IMR-90 (cell line): ENCODE results near the gene ADCYAP1R1. TPM values are rescaled to one million over a fixed set of nuclear protein-coding genes. Genes with fewer than 3 reads are reported as not detected.
A peak's percentile ranks its signal among the peaks of the same experiment; 100 is the strongest.

Source experiments
- ATAC-seq: fragments of 200-7000 bp; cut with Tn5 transposase; 2 replicates; pipeline ENCODE4 v1.9.1; 2020; ENCODE audit warnings: low read depth, mild to moderate bottlenecking, moderate library complexity
- BruUV-seq: library from RNA; stranded (reverse); fragments of 400-500 nt; replicated peaks from 2 replicates; lab custom pipeline; 2021; lab: Mats Ljungman, UMichigan
- CTCF ChIA-PET: fragments of 300-600 bp; formaldehyde crosslinking; extraction: SDS; loops from one replicate; lab custom pipeline; 2021; ENCODE audit warnings: antibody characterized with exemption; lab: Yijun Ruan, JAX
- POLR2A ChIA-PET: fragments of 300-600 bp; sonication (Branson Sonifier 250); formaldehyde crosslinking; loops from one replicate; lab custom pipeline; 2022; ENCODE audit warnings: antibody characterized with exemption; ENCODE audit not compliant: unreplicated experiment; lab: Charles Lee
- DNase-seq: peaks from one replicate; pipeline ENCODE4 v3.0.0; 2013
- H2AFZ ChIP-seq: replicated peaks from 2 replicates; pipeline ENCODE3; 2013; ENCODE audit warnings: low read length, mild to moderate bottlenecking; ENCODE audit not compliant: poor library complexity
- H2AK5ac ChIP-seq: 2 replicates; pipeline ENCODE4 v1.6.1; 2013; ENCODE audit warnings: low read depth, low read length, inconsistent platforms
- H2AK9ac ChIP-seq: replicated peaks from 2 replicates; pipeline ENCODE3; 2013; ENCODE audit warnings: mild to moderate bottlenecking, low read depth, low read length, moderate library complexity; ENCODE audit not compliant: poor library complexity
- H2BK120ac ChIP-seq: 2 replicates; pipeline ENCODE4 v1.6.1; 2013; ENCODE audit warnings: low read depth, low read length, inconsistent platforms
- H2BK15ac ChIP-seq: 3 replicates; pipeline ENCODE4 v1.6.1; 2013; ENCODE audit warnings: low read depth, low read length, inconsistent platforms
- H2BK20ac ChIP-seq: 2 replicates; pipeline ENCODE4 v1.6.1; 2013; ENCODE audit warnings: low read depth, mild to moderate bottlenecking, inconsistent platforms, low read length, moderate library complexity
- H2BK5ac ChIP-seq: 2 replicates; pipeline ENCODE4 v1.6.1; 2013; ENCODE audit warnings: mild to moderate bottlenecking, low read depth, low read length, inconsistent platforms; ENCODE audit not compliant: poor library complexity, severe bottlenecking
- H3K14ac ChIP-seq: replicated peaks from 2 replicates; pipeline ENCODE4 v1.6.1; 2013; ENCODE audit warnings: low read depth, low read length, inconsistent platforms
- H3K18ac ChIP-seq: 2 replicates; pipeline ENCODE4 v1.6.1; 2013; ENCODE audit warnings: low read depth, low read length, control low read depth
- H3K23ac ChIP-seq: 2 replicates; pipeline ENCODE4 v1.6.1; 2013; ENCODE audit warnings: low read depth, low read length, inconsistent platforms
- H3K27ac ChIP-seq: 2 replicates; pipeline ENCODE4 v1.5.1; 2013; ENCODE audit warnings: mild to moderate bottlenecking, control low read depth, low read length; ENCODE audit not compliant: insufficient read depth
- H3K27me3 ChIP-seq: 2 replicates; pipeline ENCODE4 v1.6.1; 2013; ENCODE audit warnings: low read length; ENCODE audit not compliant: control insufficient read depth, insufficient read depth
- H3K36me3 ChIP-seq: 2 replicates; pipeline ENCODE4 v1.6.1; 2013; ENCODE audit warnings: low read length, mixed read lengths; ENCODE audit not compliant: control insufficient read depth, insufficient read depth
- H3K4ac ChIP-seq: 2 replicates; pipeline ENCODE4 v1.6.1; 2013; ENCODE audit warnings: low read depth, low read length, inconsistent platforms
- H3K4me1 ChIP-seq: 2 replicates; pipeline ENCODE4 v1.6.1; 2013; ENCODE audit warnings: low read length, mixed read lengths; ENCODE audit not compliant: control insufficient read depth, insufficient read depth
- H3K4me2 ChIP-seq: 2 replicates; pipeline ENCODE4 v1.6.1; 2013; ENCODE audit warnings: low read depth, mild to moderate bottlenecking, control low read depth, low read length, moderate library complexity
- H3K4me3 ChIP-seq: 2 replicates; pipeline ENCODE4 v1.5.1; 2013; ENCODE audit warnings: low read depth, mild to moderate bottlenecking, control low read depth, low read length, moderate library complexity; ENCODE audit not compliant: insufficient read depth
- H3K56ac ChIP-seq: 2 replicates; pipeline ENCODE4 v1.6.1; 2013; ENCODE audit warnings: low read length, inconsistent platforms; ENCODE audit not compliant: insufficient read depth; ENCODE audit errors: extremely low read depth
- H3K79me1 ChIP-seq, 2 experiments: 2 replicates each; pipeline ENCODE4 v1.6.1; 2013; ENCODE audit warnings: low read length in 2 of 2, inconsistent platforms in 1 of 2, low read depth in 1 of 2
- H3K9ac ChIP-seq: 2 replicates; pipeline ENCODE4 v1.6.1; 2013; ENCODE audit warnings: low read depth, low read length, control low read depth
- H3K9me1 ChIP-seq: 2 replicates; pipeline ENCODE4 v1.6.1; 2013; ENCODE audit warnings: low read length, inconsistent platforms; ENCODE audit not compliant: insufficient read depth
- H3K9me3 ChIP-seq: 2 replicates; pipeline ENCODE4 v1.6.1; 2013; ENCODE audit warnings: low read length; ENCODE audit not compliant: control insufficient read depth, insufficient read depth
- H4K20me1 ChIP-seq: 2 replicates; pipeline ENCODE4 v1.6.1; 2013; ENCODE audit warnings: low read length, inconsistent platforms; ENCODE audit not compliant: insufficient read depth
- H4K5ac ChIP-seq: 2 replicates; pipeline ENCODE4 v1.6.1; 2013; ENCODE audit warnings: mild to moderate bottlenecking, low read depth, low read length, control low read depth
- H4K8ac ChIP-seq, 2 experiments: 2 replicates each; pipeline ENCODE4 v1.6.1; 2013; ENCODE audit warnings: low read depth in 2 of 2, low read length in 2 of 2, control low read depth in 1 of 2, inconsistent platforms in 1 of 2
- H4K91ac ChIP-seq: 2 replicates; pipeline ENCODE4 v1.6.1; 2013; ENCODE audit warnings: low read depth, low read length, inconsistent platforms; ENCODE audit not compliant: insufficient read depth
- CEBPB ChIP-seq: IDR thresholded peaks from 2 replicates; pipeline ENCODE4 v1.6.1; 2012; ENCODE audit warnings: low read depth, low read length, improper control_type of control experiment
- WGBS, 2 experiments: methylation state at CpG; one replicate each; pipeline versions ENCODE4 v1.1.5 to v1.1.7; 2013; ENCODE audit warnings: missing lambda C conversion rate in 2 of 2; ENCODE audit not compliant: insufficient read length in 1 of 2; ENCODE audit errors: extremely low coverage in 2 of 2; 5-methylcytosine and 5-hydroxymethylcytosine counted together
- dilution Hi-C: fragments of 300-500 bp; cut with HindIII; formaldehyde crosslinking; loops from one replicate; pipeline ENCODE4 v1.14.3; 2018; ENCODE audit warnings: low sequenced_read_pairs; ENCODE audit not compliant: unreplicated experiment
- in situ Hi-C: fragments of 300-500 bp; cut with MboI; formaldehyde crosslinking; loops from 3 replicates; pipeline ENCODE4 v1.14.3; 2019; ENCODE audit warnings: low sequenced_read_pairs, inconsistent platforms, mixed read lengths
- intact Hi-C: fragments of 100-400 bp; cut with micrococcal nuclease; formaldehyde crosslinking; loops from 2 replicates; pipeline ENCODE4 v1.10.0; 2022
- polyA plus RNA-seq, 3 experiments: library from polyadenylated mRNA; depleted of rRNA; stranded (reverse); fragments of >200 nt; gene quantifications; 2 replicates each; pipeline ENCODE4 v1.2.3, GENCODE V29; 2012; ENCODE audit warnings: low replicate concordance in 1 of 3
- total RNA-seq: library from RNA; depleted of rRNA; stranded (reverse); fragments of >200 nt; gene quantifications from 2 replicates; pipeline ENCODE4 v1.2.3, GENCODE V29; 2012
- TF ChIP-seq, protein P1 (sequence below): conservative IDR thresholded peaks from 2 replicates; pipeline ENCODE4 v1.5.1; 2012; ENCODE audit warnings: mild to moderate bottlenecking, low read depth, low read length, improper control_type of control experiment

The ADCYAP1R1 gene
- total and polyA plus RNA-seq, 2 of the 4 experiments (the other 2 are of a cell fraction) = not detected

DNA sequence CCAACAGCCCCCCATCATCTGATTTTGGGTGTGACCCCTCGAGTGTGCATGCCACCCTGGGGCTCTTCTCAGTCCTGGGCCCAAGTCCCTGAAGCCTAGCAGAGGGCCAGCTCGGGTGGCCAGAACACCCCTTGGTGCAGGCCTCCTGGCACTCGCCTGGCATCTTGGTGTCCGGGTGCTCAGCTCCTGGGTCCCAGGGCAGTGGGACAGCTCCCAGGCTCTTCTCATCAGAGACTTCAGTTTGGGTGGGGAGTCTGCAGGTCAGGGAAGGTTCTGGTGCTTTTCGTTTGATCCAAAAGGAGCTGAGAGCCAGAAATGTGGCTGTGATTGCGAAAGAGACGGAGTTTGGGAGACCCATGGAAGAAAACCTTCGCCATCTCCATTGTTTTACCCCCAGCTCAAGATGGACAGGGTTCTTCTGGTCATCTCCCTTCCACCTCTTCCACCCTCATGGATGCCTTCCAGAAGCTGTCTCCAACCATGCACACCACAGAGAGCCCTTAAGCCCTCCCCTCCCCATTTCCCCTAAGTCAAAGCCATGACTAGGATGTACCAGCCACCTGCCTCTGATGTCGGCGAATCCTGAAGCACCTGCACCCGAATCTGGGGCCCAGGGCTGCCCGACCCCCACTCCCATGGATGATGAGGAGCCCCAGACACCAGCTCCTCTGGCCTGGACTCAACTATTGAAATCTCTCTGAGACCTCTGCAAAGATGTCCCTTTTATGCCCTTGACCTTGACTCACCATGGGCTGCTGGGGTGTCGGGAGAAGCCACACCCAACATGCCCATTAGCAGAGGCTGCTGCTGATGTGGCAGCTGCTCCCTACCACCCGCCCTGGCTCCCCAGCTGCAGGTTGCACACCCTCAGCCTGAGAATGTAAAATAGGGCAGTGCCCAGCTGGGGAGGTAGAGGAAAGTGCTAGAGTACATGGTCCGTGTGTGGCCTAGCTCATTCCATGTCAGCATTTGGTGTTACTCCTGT lies 55.3 kb downstream of the ADCYAP1R1 start:
- Histone ChIP-seq H2AK5ac (no peak overlapping the region), H3K14ac (no peak overlapping the region), H3K27ac (no peak overlapping the region), H3K56ac (no peak overlapping the region), H3K18ac (no peak overlapping the region), H4K8ac (no peak overlapping the region), H3K4me3 (no peak overlapping the region), H4K5ac (no peak overlapping the region), H2BK15ac (no peak overlapping the region), H2AK9ac (no peak overlapping the region), H3K4me2 (no peak overlapping the region), H2BK120ac (no peak overlapping the region), H2AFZ (no peak overlapping the region), H3K9me1 (no peaks in the 10 kb centered on the region), H3K27me3 (peaks cover 6% of the 10 kb centered on the region), H3K9ac (no peak overlapping the region), H2BK5ac (no peak overlapping the region), H4K91ac (no peak overlapping the region), H4K20me1 (no peaks in the 10 kb centered on the region), H3K9me3 (no peaks in the 10 kb centered on the region), H2BK20ac (no peak overlapping the region), H3K4ac (no peak overlapping the region), H3K36me3 (no peaks in the 10 kb centered on the region), H3K79me1 (no peaks in the 10 kb centered on the region), H3K4me1 (no peaks in the 10 kb centered on the region), H3K23ac (no peak overlapping the region)
- intact Hi-C loops = no loop called here
- TF ChIP-seq CEBPB = peak; percentile 63
- TF ChIP-seq, protein P1, sequence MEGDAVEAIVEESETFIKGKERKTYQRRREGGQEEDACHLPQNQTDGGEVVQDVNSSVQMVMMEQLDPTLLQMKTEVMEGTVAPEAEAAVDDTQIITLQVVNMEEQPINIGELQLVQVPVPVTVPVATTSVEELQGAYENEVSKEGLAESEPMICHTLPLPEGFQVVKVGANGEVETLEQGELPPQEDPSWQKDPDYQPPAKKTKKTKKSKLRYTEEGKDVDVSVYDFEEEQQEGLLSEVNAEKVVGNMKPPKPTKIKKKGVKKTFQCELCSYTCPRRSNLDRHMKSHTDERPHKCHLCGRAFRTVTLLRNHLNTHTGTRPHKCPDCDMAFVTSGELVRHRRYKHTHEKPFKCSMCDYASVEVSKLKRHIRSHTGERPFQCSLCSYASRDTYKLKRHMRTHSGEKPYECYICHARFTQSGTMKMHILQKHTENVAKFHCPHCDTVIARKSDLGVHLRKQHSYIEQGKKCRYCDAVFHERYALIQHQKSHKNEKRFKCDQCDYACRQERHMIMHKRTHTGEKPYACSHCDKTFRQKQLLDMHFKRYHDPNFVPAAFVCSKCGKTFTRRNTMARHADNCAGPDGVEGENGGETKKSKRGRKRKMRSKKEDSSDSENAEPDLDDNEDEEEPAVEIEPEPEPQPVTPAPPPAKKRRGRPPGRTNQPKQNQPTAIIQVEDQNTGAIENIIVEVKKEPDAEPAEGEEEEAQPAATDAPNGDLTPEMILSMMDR = no peak
- dilution Hi-C loops = no loop called here
- POLR2A ChIA-PET = no interaction called here
- 43% methylated on average over 4 of the region's 15 CpGs; no CpG with 5 or more reads in 1 of the 2 experiments for WGBS, 2 experiments
- no peak for DNase-seq
- in situ Hi-C loops = no loop called here
- no peak for ATAC-seq
- CTCF ChIA-PET = no interaction called here
- BruUV-seq = no TSS peak
